NCI-H2029 treated with DMSO at 0.1 percent for 48 hours (cell line): Measurements from ENCODE around the gene PSMB5.
"Not testable (repeated sequence)": the region's sequence is repeated elsewhere in the genome, so short reads cannot be mapped to it uniquely, and the experiment has no call there.

Source experiments
- DNase-seq: peaks from one replicate; lab custom pipeline; 2025; lab: John Stamatoyannopoulos, UW

PSMB5 gene

GRCh38 chr14:23013749-23014054 is 21.0 kb downstream of the PSMB5 start:
- not testable (repeated sequence) for DNase-seq

GRCh38 chr14:23013054-23013748 is 21.5 kb downstream of the PSMB5 start:
- DNase-seq: no peak

GRCh38 chr14:23009939-23010726 is 24.6 kb downstream of the PSMB5 start, which contains the start of gene C14orf93:
C14orf93 (minus strand) TSS chr14:23010143; CDS start chr14:22999023, 11,120 bp downstream.
- DNase-seq: peak; percentile 99

GRCh38 chr14:23009483-23009938 is 25.2 kb downstream of the PSMB5 start:
- no peak for DNase-seq

- DNase-seq: peak; percentile 98
Observed at GRCh38 chr14:23008831-23009230, 25.9 kb downstream of the PSMB5 start.

- peak; percentile 100 for DNase-seq
Observed at GRCh38 chr14:23006544-23007419, 27.9 kb downstream of the PSMB5 start.

GRCh38 chr14:23006188-23006534 is 28.5 kb downstream of the PSMB5 start:
- no peak for DNase-seq

- no peak for DNase-seq
Observed at GRCh38 chr14:23005451-23006187, 29.1 kb downstream of the PSMB5 start.

GRCh38 chr14:23004274-23004673 is 30.4 kb downstream of the PSMB5 start:
- DNase-seq: not testable (repeated sequence)

GRCh38 chr14:23002592-23002991 is 32.1 kb downstream of the PSMB5 start:
- DNase-seq: no peak

GRCh38 chr14:23000860-23001259 is 33.8 kb downstream of the PSMB5 start:
- no peak for DNase-seq

- no peak for DNase-seq
Observed at GRCh38 chr14:22998329-22999012, 36.2 kb downstream of the PSMB5 start.

GRCh38 chr14:22997676-22998323 is 36.9 kb downstream of the PSMB5 start:
- no peak for DNase-seq

GRCh38 chr14:22996768-22997654 is 37.7 kb downstream of the PSMB5 start:
- DNase-seq: no peak

GRCh38 chr14:22995889-22996625 is 38.6 kb downstream of the PSMB5 start:
- no peak for DNase-seq

- DNase-seq: peak; percentile 81
Observed at GRCh38 chr14:22994762-22995275, 39.9 kb downstream of the PSMB5 start.

- no peak for DNase-seq
Observed at GRCh38 chr14:22993517-22993916, 41.2 kb downstream of the PSMB5 start.

GRCh38 chr14:22991852-22992251 is 42.8 kb downstream of the PSMB5 start:
- no peak for DNase-seq

- no peak for DNase-seq
Observed at GRCh38 chr14:22987291-22987690, 47.4 kb downstream of the PSMB5 start.
